Activated CD4-positive, alpha-beta T cell treated with anti-CD3 and anti-CD28 coated beads, Interleukin-2, amount 50 U/mL, for 24 hours (primary cell): ENCODE results near the gene POLR1C.

ENCODE experiments used
- DNase-seq, 2 donors: peaks; one replicate each; pipeline ENCODE4 v3.0.0-alpha.2; 2020; ENCODE audit warnings: low read depth in 1 of 2, low spot score in 1 of 2

POLR1C gene

GRCh38 chr6:43559328-43559727, 42.4 kb downstream of the POLR1C start:
- DNase-seq, result no peak

- no peak for DNase-seq
Observed at GRCh38 chr6:43570876-43571441, 54.1 kb downstream of the POLR1C start.
